GM12873 (cell line): ENCODE results near the gene CLCNKB.

Source experiments
- TF ChIP-seq, protein P1 (sequence below): IDR thresholded peaks from 2 replicates; pipeline ENCODE4 v1.5.1; 2012; ENCODE audit warnings: low read depth, mild to moderate bottlenecking, moderate library complexity, low read length, control low read depth; ENCODE audit not compliant: insufficient read depth; ENCODE audit errors: missing control alignments

The CLCNKB gene

DNA sequence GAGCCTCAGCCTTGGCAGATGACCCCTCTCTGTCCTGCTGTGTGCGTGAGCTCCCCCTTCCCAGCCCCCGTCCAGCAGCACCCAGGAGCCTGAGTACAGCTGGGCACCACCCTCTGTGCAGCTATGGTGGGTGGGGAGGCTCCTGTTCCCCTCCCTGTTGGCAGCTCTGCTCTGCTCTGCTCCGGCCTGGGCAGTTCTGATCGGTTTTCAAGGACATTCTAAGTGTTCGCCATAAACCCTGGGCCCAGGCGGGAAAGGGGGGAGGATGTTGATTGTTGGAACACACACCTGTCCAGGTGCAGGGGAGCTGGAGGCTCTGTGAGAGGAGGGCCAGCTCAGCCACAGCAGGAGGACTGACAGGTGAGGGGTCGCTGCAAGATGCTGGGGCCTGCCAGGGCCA is at the start of gene CLCNKB:
Gene CLCNKB (plus strand): TSS at position 262 of the 400 bp plus-strand sequence. CDS start 711 bp downstream, outside the sequence.
- TF ChIP-seq, protein P1, sequence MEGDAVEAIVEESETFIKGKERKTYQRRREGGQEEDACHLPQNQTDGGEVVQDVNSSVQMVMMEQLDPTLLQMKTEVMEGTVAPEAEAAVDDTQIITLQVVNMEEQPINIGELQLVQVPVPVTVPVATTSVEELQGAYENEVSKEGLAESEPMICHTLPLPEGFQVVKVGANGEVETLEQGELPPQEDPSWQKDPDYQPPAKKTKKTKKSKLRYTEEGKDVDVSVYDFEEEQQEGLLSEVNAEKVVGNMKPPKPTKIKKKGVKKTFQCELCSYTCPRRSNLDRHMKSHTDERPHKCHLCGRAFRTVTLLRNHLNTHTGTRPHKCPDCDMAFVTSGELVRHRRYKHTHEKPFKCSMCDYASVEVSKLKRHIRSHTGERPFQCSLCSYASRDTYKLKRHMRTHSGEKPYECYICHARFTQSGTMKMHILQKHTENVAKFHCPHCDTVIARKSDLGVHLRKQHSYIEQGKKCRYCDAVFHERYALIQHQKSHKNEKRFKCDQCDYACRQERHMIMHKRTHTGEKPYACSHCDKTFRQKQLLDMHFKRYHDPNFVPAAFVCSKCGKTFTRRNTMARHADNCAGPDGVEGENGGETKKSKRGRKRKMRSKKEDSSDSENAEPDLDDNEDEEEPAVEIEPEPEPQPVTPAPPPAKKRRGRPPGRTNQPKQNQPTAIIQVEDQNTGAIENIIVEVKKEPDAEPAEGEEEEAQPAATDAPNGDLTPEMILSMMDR = no peak

DNA sequence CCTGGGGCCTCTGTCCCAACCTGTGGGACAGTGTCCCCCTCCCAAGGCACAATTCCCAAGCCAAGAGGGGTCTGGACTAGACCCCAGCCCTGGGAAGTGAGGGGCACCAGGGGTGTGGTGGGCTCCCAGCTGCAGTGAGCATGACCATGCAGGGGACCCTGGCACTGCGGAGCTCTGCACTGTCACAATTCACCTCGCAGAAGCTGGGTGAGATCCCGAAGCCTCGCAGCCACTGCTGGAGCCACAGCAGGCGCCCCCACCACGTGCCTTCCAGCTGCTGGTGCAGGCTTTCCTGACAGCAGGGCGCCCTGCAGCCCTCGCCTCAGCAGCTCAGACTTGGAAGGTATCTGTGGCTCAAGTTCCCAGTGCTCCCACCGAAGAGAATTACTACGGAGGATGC is 49.5 kb upstream of the CLCNKB start:
- TF ChIP-seq, protein P1 = no peak

DNA sequence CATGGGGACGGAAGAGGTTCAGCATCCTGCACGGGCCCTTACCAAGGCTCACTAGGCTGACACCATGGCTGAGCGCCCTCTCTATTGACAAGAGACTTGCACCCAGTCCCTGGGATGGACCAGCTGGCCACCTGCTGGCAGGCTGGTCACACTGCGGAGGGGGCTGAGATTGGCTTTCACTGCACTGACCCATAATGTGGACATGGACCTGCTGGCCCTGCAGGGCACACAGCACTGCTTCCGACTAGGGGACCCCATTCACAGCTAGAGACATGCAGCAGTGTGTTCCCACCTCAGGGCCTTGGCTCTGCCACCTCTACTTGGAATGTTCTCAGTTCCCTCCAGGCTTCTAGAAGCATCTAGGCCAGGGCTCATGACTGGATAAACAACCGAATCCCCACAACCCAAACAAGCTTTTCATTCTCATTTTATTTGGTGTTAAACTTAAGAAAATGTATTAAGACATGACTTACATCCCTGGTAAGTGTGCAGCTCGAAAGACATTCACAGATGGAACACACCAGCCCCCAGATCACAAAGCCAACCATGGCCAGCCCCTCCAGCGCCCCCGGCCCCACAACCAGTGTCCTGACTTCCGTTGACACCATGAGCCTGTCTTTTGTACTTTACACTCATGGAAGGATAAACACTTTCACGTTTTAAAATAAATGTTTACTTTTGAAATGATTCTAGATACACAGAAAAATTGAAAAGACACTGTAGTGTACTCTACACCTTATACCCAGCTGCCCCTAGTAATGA is 48.8 kb upstream of the CLCNKB start:
- TF ChIP-seq, protein P1 = peak; percentile 81

DNA sequence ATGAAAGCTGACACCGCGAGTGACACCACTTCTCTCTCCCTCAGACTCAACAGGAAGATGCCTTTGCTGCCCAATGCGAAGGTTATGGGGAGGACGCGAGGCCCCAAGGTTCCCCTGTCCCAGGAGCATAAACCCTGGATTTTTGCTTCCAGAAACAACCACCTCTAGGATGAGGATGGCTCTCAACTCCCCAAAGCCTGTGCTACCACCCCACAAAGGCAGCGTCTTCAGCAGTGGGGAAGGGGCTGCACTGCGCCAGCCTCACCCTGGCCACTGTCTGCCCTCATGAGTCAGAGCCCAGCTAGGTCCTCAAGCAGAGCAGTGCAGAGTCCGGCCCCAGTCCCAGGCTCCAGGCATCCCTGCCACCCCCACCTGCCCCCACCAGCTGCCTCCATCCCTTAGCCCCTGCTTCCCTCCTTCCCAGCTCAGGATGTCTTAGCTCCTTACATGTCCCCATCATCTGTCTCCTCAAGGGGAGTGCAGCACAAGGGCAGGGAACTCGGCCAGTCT is 46.5 kb upstream of the CLCNKB start:
- TF ChIP-seq, protein P1 = no peak

DNA sequence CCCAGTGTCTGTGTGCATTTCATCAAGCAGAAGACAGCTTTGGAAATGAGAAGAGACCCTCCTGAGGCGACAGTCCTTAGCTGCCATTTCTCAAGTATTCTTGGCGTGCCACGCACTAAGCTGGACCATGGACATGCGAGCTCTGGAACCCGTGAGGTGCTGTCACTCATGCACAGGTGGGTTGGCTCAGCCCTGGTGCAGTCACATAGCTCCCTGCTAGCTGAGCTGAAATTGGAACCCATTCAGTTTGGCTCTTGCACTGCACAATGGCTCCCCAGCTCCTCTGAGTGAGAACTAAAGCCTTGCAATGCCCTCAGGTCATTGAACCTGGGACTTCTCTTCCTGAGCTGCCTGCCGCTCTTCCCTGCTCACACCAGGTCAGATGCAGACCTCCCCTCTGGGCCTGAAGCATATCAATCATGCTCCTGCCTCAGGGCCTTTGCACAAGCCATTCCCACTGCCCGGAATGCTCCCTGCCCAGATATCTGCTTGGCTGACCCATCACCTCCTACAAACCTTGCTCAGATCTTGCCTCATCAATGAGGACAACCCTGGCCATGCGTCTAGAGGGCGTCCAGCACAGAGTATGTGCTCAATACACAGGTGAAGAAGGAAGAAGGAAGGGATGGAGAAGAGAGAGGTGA is 45.8 kb upstream of the CLCNKB start:
- TF ChIP-seq, protein P1 = no peak

DNA sequence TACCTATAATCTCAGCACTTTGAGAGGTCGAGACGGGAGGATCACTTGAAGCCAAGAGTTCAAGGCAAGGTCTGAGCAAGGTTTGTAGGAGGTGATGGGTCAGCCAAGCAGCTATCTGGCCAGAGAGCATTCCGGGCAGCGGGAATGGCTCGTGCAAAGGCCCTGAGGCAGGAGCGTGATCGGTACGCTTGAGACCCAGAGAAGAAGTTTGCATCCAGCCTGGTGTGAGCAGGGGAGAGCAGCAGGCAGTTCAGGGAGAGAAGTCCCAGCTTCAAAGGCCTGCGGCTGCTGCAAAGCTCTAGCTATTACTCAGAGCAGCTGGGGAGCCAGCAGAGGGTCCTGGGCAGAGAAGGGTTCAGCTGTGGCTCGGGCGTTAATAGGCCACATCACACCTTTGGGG is 44.7 kb upstream of the CLCNKB start:
- TF ChIP-seq, protein P1 = no peak

DNA sequence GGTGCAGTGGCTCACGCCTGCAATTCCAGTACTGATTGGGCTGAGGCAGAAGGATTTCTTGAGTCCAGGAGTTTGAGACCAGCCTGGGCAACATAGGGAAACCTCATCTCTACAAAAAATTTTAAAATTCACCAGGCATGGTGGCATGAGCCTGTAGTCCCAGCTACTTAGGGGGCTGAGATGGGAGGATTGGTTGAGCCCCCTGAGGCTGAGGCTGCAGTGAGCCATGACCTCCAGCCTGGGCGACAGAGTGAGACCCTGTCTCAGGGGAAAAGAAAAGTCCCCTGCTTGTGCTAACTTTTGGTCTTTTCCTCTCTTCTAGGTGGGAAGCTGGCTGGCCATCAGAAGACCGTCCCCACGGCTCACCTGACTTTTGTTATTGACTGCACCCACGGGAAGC is 38.0 kb upstream of the CLCNKB start:
- TF ChIP-seq, protein P1 = no peak
